Measurements from ENCODE around the gene PCK1.

DNA sequence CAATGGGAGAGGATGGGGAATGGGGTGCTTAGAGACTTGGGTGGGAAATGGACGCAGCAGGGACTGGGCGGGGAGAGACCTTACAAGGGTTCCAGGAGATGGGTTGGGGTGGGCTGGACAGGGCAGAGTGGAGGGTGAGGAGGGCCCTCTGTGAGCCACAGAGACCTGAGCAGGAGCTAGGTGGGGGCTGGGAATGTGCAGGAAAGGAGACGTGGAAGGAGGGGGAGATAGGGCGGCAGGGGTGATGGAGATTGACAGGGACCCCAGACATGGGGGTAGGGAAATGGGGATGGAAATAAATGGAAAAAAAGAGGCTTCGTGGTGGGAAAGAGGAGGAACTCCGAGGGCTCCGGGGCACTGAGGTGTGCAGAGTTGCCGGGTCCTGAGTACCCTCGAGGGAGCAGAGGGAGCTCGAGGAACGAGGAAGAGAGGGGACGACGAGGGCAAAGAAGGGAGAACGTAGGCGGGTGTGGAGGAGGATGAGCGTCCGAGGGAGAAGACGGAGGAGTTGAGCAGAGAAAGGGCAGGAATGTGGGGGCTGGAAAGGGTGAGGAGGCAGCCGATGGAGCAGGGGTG lies 33.9 kb upstream of the PCK1 start:
- TF ChIP-seq, protein P1, sequence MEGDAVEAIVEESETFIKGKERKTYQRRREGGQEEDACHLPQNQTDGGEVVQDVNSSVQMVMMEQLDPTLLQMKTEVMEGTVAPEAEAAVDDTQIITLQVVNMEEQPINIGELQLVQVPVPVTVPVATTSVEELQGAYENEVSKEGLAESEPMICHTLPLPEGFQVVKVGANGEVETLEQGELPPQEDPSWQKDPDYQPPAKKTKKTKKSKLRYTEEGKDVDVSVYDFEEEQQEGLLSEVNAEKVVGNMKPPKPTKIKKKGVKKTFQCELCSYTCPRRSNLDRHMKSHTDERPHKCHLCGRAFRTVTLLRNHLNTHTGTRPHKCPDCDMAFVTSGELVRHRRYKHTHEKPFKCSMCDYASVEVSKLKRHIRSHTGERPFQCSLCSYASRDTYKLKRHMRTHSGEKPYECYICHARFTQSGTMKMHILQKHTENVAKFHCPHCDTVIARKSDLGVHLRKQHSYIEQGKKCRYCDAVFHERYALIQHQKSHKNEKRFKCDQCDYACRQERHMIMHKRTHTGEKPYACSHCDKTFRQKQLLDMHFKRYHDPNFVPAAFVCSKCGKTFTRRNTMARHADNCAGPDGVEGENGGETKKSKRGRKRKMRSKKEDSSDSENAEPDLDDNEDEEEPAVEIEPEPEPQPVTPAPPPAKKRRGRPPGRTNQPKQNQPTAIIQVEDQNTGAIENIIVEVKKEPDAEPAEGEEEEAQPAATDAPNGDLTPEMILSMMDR (IDR thresholded peaks at IDR 0.05): no peak
- TF ChIP-seq POLR2AphosphoS5 (IDR thresholded peaks at IDR 0.05) (no peak), POLR2A (IDR thresholded peaks at IDR 0.05) (no peak), EP300 (IDR thresholded peaks at IDR 0.05) (no peak)

Measured in suprapubic skin (tissue), 4 donors.